ENCODE results near the gene CRB2.

- TF ChIP-seq GATA2 (IDR thresholded peaks at IDR 0.05; ENCODE audit: low read depth, low read length): no peak
- TF ChIP-seq GATA3 (IDR thresholded peaks at IDR 0.05; ENCODE audit: low read depth, low read length): no peak
Observed at GRCh38 chr9:123372766-123373446, 16.9 kb downstream of the CRB2 start.
